Upper lobe of left lung (tissue), 4 donors: ENCODE measurements around the gene LMO7.

Experiments
- CTCF ChIP-seq, 6 experiments: fragments of 450-650 bp in 4 of 6; fragments of 200-600 bp in 2 of 6; sonication (generic) in 2 of 6; IDR thresholded peaks; one replicate each; pipeline ENCODE4 v1.5.1; 2016 to 2019; ENCODE audit warnings: antibody characterized with exemption in 6 of 6
- POLR2A ChIP-seq, 4 donors: fragments of 450-650 bp; IDR thresholded peaks; one replicate each; pipeline ENCODE4 v1.5.1; 2016 to 2017; ENCODE audit warnings: antibody characterized with exemption in 4 of 4, mild to moderate bottlenecking in 2 of 4

GRCh38 chr13:75687150-75687763 is 51.1 kb downstream of the LMO7 start:
- TF ChIP-seq CTCF (IDR thresholded peaks at IDR 0.05) (peak in 5 of 6 experiments; percentile 23 to 54 (median 37)), POLR2A (IDR thresholded peaks at IDR 0.05) (no peak)
